ENCODE data around the gene TMC8.

TMC8 gene

GRCh38 chr17:78118801-78119241 lies 11.8 kb upstream of the TMC8 start:
- ChIA-PET POLR2A (no interaction called here), CTCF (interaction anchor here (1.1 to 2.1 kb wide), 4 partner anchors 16 to 132 kb away, joined by 5 to 9 read pairs (median 8); no protein-coding TSS in a partner anchor)
- H3K4me1 ChIP-seq (ENCODE audit: control insufficient read depth, insufficient read depth, low read length): no peaks in the 10 kb centered on the region
- H3K4me3 ChIP-seq (ENCODE audit: low read depth, low read length): no peak overlapping the region
- peaks cover 7 to 18% of the 10 kb centered on the region in 2 experiments; a peak in 2 of 3 replicates for H3K36me3 ChIP-seq (ENCODE audit: control insufficient read depth in 2 of 2, insufficient read depth in 1 of 2, low read length in 2 of 2)
- H3K9me3 ChIP-seq (ENCODE audit: control insufficient read depth, insufficient read depth, low read depth, low read length): no peaks in the 10 kb centered on the region
- no peak overlapping the region for H3K27ac ChIP-seq (ENCODE audit: extremely low read depth, low read depth, low read length)
- no peak for TF ChIP-seq ZNF426 (tag by site-specific recombination; IDR thresholded peaks at IDR 0.05)
- TF ChIP-seq, protein P1, sequence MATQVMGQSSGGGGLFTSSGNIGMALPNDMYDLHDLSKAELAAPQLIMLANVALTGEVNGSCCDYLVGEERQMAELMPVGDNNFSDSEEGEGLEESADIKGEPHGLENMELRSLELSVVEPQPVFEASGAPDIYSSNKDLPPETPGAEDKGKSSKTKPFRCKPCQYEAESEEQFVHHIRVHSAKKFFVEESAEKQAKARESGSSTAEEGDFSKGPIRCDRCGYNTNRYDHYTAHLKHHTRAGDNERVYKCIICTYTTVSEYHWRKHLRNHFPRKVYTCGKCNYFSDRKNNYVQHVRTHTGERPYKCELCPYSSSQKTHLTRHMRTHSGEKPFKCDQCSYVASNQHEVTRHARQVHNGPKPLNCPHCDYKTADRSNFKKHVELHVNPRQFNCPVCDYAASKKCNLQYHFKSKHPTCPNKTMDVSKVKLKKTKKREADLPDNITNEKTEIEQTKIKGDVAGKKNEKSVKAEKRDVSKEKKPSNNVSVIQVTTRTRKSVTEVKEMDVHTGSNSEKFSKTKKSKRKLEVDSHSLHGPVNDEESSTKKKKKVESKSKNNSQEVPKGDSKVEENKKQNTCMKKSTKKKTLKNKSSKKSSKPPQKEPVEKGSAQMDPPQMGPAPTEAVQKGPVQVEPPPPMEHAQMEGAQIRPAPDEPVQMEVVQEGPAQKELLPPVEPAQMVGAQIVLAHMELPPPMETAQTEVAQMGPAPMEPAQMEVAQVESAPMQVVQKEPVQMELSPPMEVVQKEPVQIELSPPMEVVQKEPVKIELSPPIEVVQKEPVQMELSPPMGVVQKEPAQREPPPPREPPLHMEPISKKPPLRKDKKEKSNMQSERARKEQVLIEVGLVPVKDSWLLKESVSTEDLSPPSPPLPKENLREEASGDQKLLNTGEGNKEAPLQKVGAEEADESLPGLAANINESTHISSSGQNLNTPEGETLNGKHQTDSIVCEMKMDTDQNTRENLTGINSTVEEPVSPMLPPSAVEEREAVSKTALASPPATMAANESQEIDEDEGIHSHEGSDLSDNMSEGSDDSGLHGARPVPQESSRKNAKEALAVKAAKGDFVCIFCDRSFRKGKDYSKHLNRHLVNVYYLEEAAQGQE (tag by site-specific recombination; IDR thresholded peaks at IDR 0.05): no peak
- TF ChIP-seq ZNF341 (tag by site-specific recombination; IDR thresholded peaks at IDR 0.05; ENCODE audit: low read depth): no peak
- TF ChIP-seq ZNF239 (tag by site-specific recombination; IDR thresholded peaks at IDR 0.05): no peak
- no peak for TF ChIP-seq IKZF3 (tag by site-specific recombination; IDR thresholded peaks at IDR 0.05)
- TF ChIP-seq ZNF10 (tag by site-specific recombination; IDR thresholded peaks at IDR 0.05): no peak
- no peak for TF ChIP-seq ZNF670 (tag by site-specific recombination; IDR thresholded peaks at IDR 0.05; ENCODE audit: low read depth)
- TF ChIP-seq ATF2 (tag by site-specific recombination; IDR thresholded peaks at IDR 0.05; ENCODE audit: low read depth): no peak

GRCh38 chr17:78120537-78120936 lies 10.0 kb upstream of the TMC8 start:
- Histone ChIP-seq H3K4me1 (ENCODE audit: control insufficient read depth, insufficient read depth, low read length) (no peaks in the 10 kb centered on the region), H3K27ac (ENCODE audit: extremely low read depth, low read depth, low read length) (no peak overlapping the region), H3K9me3 (ENCODE audit: control insufficient read depth, insufficient read depth, low read depth, low read length) (no peaks in the 10 kb centered on the region), H3K36me3 (ENCODE audit: control insufficient read depth in 2 of 2, insufficient read depth in 1 of 2, low read length in 2 of 2) (peaks cover 7 to 21% of the 10 kb centered on the region in 2 experiments; a peak in 2 of 3 replicates), H3K4me3 (ENCODE audit: low read depth, low read length) (no peak overlapping the region)
- ChIA-PET POLR2A (interaction anchor here (0.6 to 0.7 kb wide), 3 partner anchors 22 to 213 kb away, joined by 6 to 12 read pairs (median 8); no protein-coding TSS in a partner anchor), CTCF (interaction anchor here (0.9 to 2.1 kb wide), 3 partner anchors 14 to 56 kb away, joined by 3 to 9 read pairs (median 8); no protein-coding TSS in a partner anchor)
- TF ChIP-seq TCF7L2 (IDR thresholded peaks at IDR 0.05; ENCODE audit: borderline replicate concordance, low read depth, low read length) (no peak), ZNF292 (tag by site-specific recombination; IDR thresholded peaks at IDR 0.05; ENCODE audit: borderline replicate concordance, low read depth) (no peak), SP3 (tag by site-specific recombination; IDR thresholded peaks at IDR 0.05) (no peak), ZNF548 (tag by site-specific recombination; IDR thresholded peaks at IDR 0.05) (no peak), FEZF1 (tag by site-specific recombination; IDR thresholded peaks at IDR 0.05) (no peak)
- TF ChIP-seq, protein P2, sequence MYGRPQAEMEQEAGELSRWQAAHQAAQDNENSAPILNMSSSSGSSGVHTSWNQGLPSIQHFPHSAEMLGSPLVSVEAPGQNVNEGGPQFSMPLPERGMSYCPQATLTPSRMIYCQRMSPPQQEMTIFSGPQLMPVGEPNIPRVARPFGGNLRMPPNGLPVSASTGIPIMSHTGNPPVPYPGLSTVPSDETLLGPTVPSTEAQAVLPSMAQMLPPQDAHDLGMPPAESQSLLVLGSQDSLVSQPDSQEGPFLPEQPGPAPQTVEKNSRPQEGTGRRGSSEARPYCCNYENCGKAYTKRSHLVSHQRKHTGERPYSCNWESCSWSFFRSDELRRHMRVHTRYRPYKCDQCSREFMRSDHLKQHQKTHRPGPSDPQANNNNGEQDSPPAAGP (tag by site-specific recombination; IDR thresholded peaks at IDR 0.05): no peak
- TF ChIP-seq, protein P3, sequence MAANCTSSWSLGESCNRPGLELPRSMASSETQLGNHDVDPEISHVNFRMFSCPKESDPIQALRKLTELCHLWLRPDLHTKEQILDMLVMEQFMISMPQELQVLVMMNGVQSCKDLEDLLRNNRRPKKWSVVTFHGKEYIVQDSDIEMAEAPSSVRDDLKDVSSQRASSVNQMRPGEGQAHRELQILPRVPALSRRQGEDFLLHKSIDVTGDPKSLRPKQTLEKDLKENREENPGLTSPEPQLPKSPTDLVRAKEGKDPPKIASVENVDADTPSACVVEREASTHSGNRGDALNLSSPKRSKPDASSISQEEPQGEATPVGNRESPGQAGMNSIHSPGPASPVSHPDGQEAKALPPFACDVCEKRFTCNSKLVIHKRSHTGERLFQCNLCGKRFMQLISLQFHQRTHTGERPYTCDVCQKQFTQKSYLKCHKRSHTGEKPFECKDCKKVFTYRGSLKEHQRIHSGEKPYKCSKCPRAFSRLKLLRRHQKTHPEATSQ (tag by site-specific recombination; IDR thresholded peaks at IDR 0.05): no peak
